ENCODE measurements around the gene OR56A4.

GRCh38 chr11:5992604-5993251 lies 14.0 kb downstream of the OR56A4 start:
- TF ChIP-seq CTCF (IDR thresholded peaks at IDR 0.05) (peak in 3 of 7 experiments; percentile 30 to 45 (median 40)), EP300 (IDR thresholded peaks at IDR 0.05) (no peak), POLR2AphosphoS5 (IDR thresholded peaks at IDR 0.05) (no peak), POLR2A (IDR thresholded peaks at IDR 0.05) (no peak)
